Activated B cell treated with CpG ODN at 0.5 μM for 24 hours (primary cell): ENCODE data around the gene MRPL41. TPM values are rescaled to one million over a fixed set of nuclear protein-coding genes. Genes with fewer than 3 reads are reported as not detected.

Experiments
- ATAC-seq: fragments of 200-7000 bp; cut with Tn5 transposase; one replicate; pipeline ENCODE4 v1.10.0; 2021; ENCODE audit warnings: low read depth, mild to moderate bottlenecking, moderate library complexity
- CTCF ChIA-PET: fragments of 350-600 bp; sonication (Branson Sonifier 250); formaldehyde crosslinking; loops from one replicate; lab custom pipeline; 2021; ENCODE audit warnings: antibody characterized with exemption; lab: Charles Lee
- POLR2A ChIA-PET: fragments of 350-600 bp; sonication (Branson Sonifier 250); formaldehyde crosslinking; loops from one replicate; lab custom pipeline; 2021; ENCODE audit warnings: antibody characterized with exemption; lab: Charles Lee
- DNase-seq: peaks from one replicate; pipeline ENCODE4 v3.0.0; 2022
- H3K27ac Mint-ChIP-seq: one replicate; pipeline ENCODE4 v1.8.0; 2020; ENCODE audit warnings: mixed read lengths
- H3K27me3 Mint-ChIP-seq: one replicate; pipeline ENCODE4 v1.8.0; 2021; ENCODE audit warnings: mixed read lengths
- H3K36me3 Mint-ChIP-seq: one replicate; pipeline ENCODE4 v1.8.0; 2021; ENCODE audit warnings: low read depth, mixed read lengths
- H3K4me1 Mint-ChIP-seq: one replicate; pipeline ENCODE4 v1.8.0; 2021; ENCODE audit warnings: mixed read lengths
- H3K4me3 Mint-ChIP-seq: one replicate; pipeline ENCODE4 v1.8.0; 2020; ENCODE audit warnings: mild to moderate bottlenecking, mixed read lengths
- H3K9me3 Mint-ChIP-seq: one replicate; pipeline ENCODE4 v1.8.0; 2020; ENCODE audit warnings: mixed read lengths
- intact Hi-C: fragments of 100-400 bp; cut with micrococcal nuclease; formaldehyde crosslinking; loops from one replicate; pipeline ENCODE4 v1.15.1; 2024
- total RNA-seq: library from RNA; stranded (reverse); gene quantifications from 2 replicates; pipeline ENCODE4 v1.2.3, GENCODE V29; 2022
- TF ChIP-seq, protein P1 (sequence below): fragments of 200-600 bp; IDR thresholded peaks from one replicate; pipeline ENCODE4 v1.8.0; 2022; ENCODE audit warnings: antibody characterized with exemption, mild to moderate bottlenecking

MRPL41 gene
- total RNA-seq, 1 donor from 2014 or later: 26.0 TPM

DNA sequence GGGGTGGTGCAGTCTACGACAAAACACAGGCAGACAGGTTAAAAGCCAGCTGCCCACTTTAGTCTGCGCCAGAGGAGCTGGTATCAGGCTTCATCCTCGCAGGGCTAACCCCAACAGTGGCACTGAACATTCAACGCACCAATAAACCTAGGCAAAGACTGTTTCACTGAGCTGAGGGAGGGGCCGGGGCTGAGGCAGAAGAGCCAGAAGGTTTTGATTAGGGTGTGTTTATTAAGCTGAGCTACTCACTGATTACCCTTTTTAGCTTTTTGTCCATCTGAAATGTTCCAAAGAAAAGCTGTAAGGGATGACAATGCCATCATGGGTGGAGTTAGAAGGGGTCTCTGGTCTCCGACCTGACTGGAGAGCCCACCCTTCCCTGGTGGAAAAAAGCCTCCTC lies 37.2 kb downstream of the MRPL41 start:
- ATAC-seq (no peak), DNase-seq (no peak)
- intact Hi-C loops: no loop called here
- Mint-ChIP-seq H3K27ac (no peak overlapping the region), H3K4me3 (peak overlapping the region; percentile 19), H3K36me3 (peaks cover 37% of the 10 kb centered on the region), H3K9me3 (no peaks in the 10 kb centered on the region), H3K4me1 (peaks cover 6% of the 10 kb centered on the region), H3K27me3 (peaks cover 1% of the 10 kb centered on the region)
- ChIA-PET POLR2A (no interaction called here), CTCF (interaction anchor here (1.3 kb wide), 1 partner anchor 10 kb away, joined by 6 read pairs; the partner anchor contains the start of gene DPH7)
- TF ChIP-seq, protein P1, sequence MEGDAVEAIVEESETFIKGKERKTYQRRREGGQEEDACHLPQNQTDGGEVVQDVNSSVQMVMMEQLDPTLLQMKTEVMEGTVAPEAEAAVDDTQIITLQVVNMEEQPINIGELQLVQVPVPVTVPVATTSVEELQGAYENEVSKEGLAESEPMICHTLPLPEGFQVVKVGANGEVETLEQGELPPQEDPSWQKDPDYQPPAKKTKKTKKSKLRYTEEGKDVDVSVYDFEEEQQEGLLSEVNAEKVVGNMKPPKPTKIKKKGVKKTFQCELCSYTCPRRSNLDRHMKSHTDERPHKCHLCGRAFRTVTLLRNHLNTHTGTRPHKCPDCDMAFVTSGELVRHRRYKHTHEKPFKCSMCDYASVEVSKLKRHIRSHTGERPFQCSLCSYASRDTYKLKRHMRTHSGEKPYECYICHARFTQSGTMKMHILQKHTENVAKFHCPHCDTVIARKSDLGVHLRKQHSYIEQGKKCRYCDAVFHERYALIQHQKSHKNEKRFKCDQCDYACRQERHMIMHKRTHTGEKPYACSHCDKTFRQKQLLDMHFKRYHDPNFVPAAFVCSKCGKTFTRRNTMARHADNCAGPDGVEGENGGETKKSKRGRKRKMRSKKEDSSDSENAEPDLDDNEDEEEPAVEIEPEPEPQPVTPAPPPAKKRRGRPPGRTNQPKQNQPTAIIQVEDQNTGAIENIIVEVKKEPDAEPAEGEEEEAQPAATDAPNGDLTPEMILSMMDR: no peak

DNA sequence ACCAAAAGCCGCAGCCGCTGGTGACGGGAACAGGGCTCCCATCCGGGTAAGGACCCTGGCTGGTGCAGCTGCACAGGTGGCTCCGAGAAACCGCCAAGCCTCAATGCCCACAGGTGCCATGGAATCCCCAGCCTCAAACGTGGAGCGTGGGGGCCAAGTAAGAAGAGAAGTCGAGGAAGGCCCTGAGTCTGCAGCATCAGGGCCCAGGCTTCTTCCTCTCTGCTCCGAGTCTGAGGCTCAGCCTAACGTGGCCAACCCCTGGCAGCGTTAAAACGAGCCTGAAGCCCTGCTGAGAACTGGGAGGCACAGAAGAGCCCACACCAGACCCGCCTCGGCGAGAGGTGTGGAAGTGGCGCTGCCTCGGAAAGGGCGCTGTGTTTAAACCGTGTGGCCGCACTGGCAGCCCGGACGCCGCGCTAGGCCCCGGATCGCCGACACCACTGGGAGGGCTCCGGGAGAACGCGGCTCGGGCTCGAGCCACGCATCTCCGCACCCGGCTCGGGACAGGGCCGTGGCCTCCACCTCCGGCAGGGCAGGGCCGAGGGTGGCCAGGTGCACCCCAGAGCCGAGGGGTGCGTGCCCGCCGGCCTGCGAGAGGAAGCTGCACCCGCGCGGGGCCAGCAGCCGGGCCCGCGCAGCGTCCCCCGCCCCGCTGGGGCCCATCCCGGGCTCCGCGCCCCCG lies 37.9 kb downstream of the MRPL41 start:
- POLR2A ChIA-PET: no interaction called here
- peak overlapping the region; percentile 46 for H3K27ac Mint-ChIP-seq
- H3K4me1 Mint-ChIP-seq: peaks cover 6% of the 10 kb centered on the region
- no peaks in the 10 kb centered on the region for H3K9me3 Mint-ChIP-seq
- peaks cover 33% of the 10 kb centered on the region for H3K36me3 Mint-ChIP-seq
- CTCF ChIA-PET: interaction anchor here (1.3 kb wide), 1 partner anchor 10 kb away, joined by 6 read pairs; the partner anchor contains the start of gene DPH7
- TF ChIP-seq, protein P1: no peak
- intact Hi-C loops: loop anchor here (1.0 to 5.0 kb wide), 2 partner anchors 16 to 37 kb away; partner anchors contain the start of genes ARRDC1, MRPL41 and PNPLA7
- H3K27me3 Mint-ChIP-seq: peaks cover 1% of the 10 kb centered on the region
- DNase-seq (peak; percentile 34), ATAC-seq (no peak)
- peak overlapping the region; percentile 79 for H3K4me3 Mint-ChIP-seq

DNA sequence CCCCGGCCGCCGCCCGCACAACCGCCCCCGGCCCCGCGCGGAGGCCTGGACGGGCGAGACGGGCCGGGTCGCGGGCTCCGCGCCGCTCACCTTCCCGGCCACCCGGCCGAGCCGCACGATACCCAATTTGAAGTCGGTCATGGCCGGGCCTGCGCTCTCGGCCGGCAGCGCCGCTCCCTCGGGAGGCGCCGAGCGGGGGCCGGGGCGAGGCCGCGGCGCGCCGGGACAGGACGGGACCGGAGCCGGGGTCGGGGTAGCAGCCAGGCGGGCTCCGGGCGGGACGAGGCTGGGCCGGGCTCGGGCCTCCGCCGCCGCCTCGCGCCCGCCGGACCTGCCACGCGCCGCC lies 38.4 kb downstream of the MRPL41 start:
- Mint-ChIP-seq H3K27ac (no peak overlapping the region), H3K9me3 (no peaks in the 10 kb centered on the region), H3K4me1 (peaks cover 6% of the 10 kb centered on the region), H3K36me3 (peaks cover 33% of the 10 kb centered on the region), H3K27me3 (peaks cover 1% of the 10 kb centered on the region), H3K4me3 (no peak overlapping the region)
- intact Hi-C loops: loop anchor here (1.0 to 5.0 kb wide), 2 partner anchors 15 to 38 kb away; partner anchors contain the start of genes ARRDC1, MRPL41 and PNPLA7
- CTCF ChIA-PET: interaction anchor here (1.8 kb wide), 1 partner anchor 11 kb away, joined by 5 read pairs; the partner anchor contains the start of gene DPH7
- ATAC-seq: no peak
- TF ChIP-seq, protein P1: no peak
- POLR2A ChIA-PET: interaction anchor here (0.8 to 1.6 kb wide), 7 partner anchors 11 to 38 kb away, joined by 3 to 9 read pairs (median 6); partner anchors contain the start of genes ARRDC1, EHMT1 and MRPL41
- DNase-seq: no peak

DNA sequence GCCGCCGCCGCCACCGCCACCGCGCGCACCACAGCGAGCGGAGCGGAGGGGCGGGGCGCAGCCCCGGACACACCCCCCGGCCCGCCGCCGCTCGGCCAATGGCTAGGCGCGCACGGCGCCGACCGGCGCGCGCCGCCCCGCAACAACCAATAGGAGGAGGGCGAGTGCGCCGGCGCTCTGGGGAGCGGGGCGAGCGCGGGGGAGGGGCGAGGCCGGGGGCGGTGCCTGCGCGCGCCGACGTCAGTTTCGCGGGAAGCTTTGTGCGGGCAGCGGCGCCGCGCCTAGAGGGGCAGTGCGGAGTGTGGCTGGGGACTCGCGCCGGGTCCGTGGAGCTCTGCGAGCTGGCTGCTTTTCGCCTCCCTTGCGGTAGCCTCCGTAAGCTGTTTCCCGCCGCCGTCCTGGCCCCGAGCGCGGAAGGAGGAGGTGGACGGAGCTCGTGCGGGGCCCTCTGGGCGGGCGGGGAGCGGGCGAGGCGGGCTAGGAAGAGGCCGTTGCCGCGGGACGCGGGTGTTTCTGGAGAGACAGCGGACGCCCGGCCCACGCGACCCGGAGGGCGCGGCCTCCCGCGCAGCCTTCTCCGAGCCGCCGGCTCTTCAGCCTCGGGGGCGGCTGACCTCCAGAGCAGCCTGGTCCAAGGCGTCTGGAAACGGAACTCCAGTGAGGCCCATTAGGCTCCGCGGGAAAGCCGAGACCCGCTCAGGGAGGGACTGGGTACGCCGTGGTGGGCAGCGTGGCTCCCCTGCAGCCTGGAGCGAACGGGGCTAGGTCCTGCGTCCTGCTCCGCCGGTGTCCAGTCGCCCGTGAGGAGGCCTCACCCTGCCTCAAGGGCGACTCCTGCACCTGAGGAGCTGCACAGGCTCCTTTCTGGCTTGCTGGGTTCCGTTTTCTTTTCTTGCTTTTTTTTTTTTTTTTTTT lies 39.0 kb downstream of the MRPL41 start, which contains the start of gene ZMYND19:
Gene ZMYND19, minus strand, starts transcription at position 44 of the 915 bp plus-strand sequence. CDS start 249 bp downstream, outside the sequence.
- intact Hi-C loops: loop anchor here (1.0 to 5.0 kb wide), 2 partner anchors 15 to 38 kb away; partner anchors contain the start of genes ARRDC1, MRPL41 and PNPLA7
- H3K9me3 Mint-ChIP-seq: no peaks in the 10 kb centered on the region
- TF ChIP-seq, protein P1: no peak
- ChIA-PET CTCF (interaction anchor here (1.8 kb wide), 1 partner anchor 12 kb away, joined by 5 read pairs; the partner anchor contains the start of gene DPH7), POLR2A (interaction anchor here (0.6 to 1.8 kb wide), 11 partner anchors 10 to 56 kb away, joined by 3 to 9 read pairs (median 6); partner anchors contain the start of genes ARRDC1, EHMT1 and MRPL41)
- H3K27me3 Mint-ChIP-seq: peaks cover 1% of the 10 kb centered on the region
- peaks cover 27% of the 10 kb centered on the region for H3K36me3 Mint-ChIP-seq
- DNase-seq (peak; percentile 95), ATAC-seq (peak; percentile 96)
- peak within 1 kb of the TSS; percentile 92 for H3K27ac Mint-ChIP-seq
- peaks cover 6% of the 10 kb centered on the region for H3K4me1 Mint-ChIP-seq
- peak within 1 kb of the TSS; percentile 98 for H3K4me3 Mint-ChIP-seq
